GM12891 (cell line): ENCODE data around the gene HP1BP3.

ENCODE experiments used
- POLR2A ChIP-seq: IDR thresholded peaks from 2 replicates; pipeline ENCODE4 v1.6.1; 2011; ENCODE audit warnings: low read depth, low read length, control low read depth
- POLR2AphosphoS5 ChIP-seq: IDR thresholded peaks from 2 replicates; pipeline ENCODE4 v1.6.1; 2011; ENCODE audit warnings: low read depth, low read length, control low read depth

- TF ChIP-seq POLR2A (no peak), POLR2AphosphoS5 (no peak)
Measured at GRCh38 chr1:20771780-20772179, 15.3 kb downstream of the HP1BP3 start.
